ENCODE results near the gene PEX5L. TPM values are rescaled to one million over a fixed set of nuclear protein-coding genes. Genes with fewer than 3 reads are reported as not detected.

Gene PEX5L
- total RNA-seq, 1 experiment from 2014 or later, result 3.2 TPM

GRCh38 chr3:179981646-179982045 lies 55.1 kb downstream of the PEX5L start:
- no peaks in the 10 kb centered on the region for H3K9me3 Mint-ChIP-seq
- POLR2A ChIA-PET, result no interaction called here

More at GRCh38 chr3:179981646-179982045, 55.1 kb downstream of the PEX5L start:
- ATAC-seq (no peak), DNase-seq (ENCODE audit: low spot score) (no peak)
- no peaks in the 10 kb centered on the region for H3K27me3 Mint-ChIP-seq (ENCODE audit: low read depth)
- no peaks in the 10 kb centered on the region for H3K36me3 Mint-ChIP-seq
- TF ChIP-seq PRDM15 (CRISPR knock-in tag; IDR thresholded peaks at IDR 0.05), result no peak
- no peak for TF ChIP-seq ESRRA (CRISPR knock-in tag; IDR thresholded peaks at IDR 0.05; ENCODE audit: borderline replicate concordance)
- no peak for TF ChIP-seq E2F5 (CRISPR knock-in tag; IDR thresholded peaks at IDR 0.05)
- TF ChIP-seq ELF4 (CRISPR knock-in tag; IDR thresholded peaks at IDR 0.05; ENCODE audit: low read depth), result no peak
- TF ChIP-seq PREB (CRISPR knock-in tag; IDR thresholded peaks at IDR 0.05; ENCODE audit: borderline replicate concordance), result no peak
- no peak for TF ChIP-seq ARID4B (CRISPR knock-in tag; IDR thresholded peaks at IDR 0.05; ENCODE audit: borderline replicate concordance)
- no peak for TF ChIP-seq E2F1 (CRISPR knock-in tag; IDR thresholded peaks at IDR 0.05)
- no peak for TF ChIP-seq EMX1 (CRISPR knock-in tag; IDR thresholded peaks at IDR 0.05)
- no peak for TF ChIP-seq NR2C2 (CRISPR knock-in tag; IDR thresholded peaks at IDR 0.05)
- TF ChIP-seq AR (CRISPR knock-in tag; IDR thresholded peaks at IDR 0.05), result no peak
- no peak for TF ChIP-seq CREB1 (CRISPR knock-in tag; IDR thresholded peaks at IDR 0.05)
- no peak for TF ChIP-seq NFYB (CRISPR knock-in tag; conservative IDR thresholded peaks at IDR 0.05; ENCODE audit: low read depth)
- no peak for TF ChIP-seq ERG (CRISPR knock-in tag; IDR thresholded peaks at IDR 0.05)
- TF ChIP-seq OVOL2 (CRISPR knock-in tag; IDR thresholded peaks at IDR 0.05; ENCODE audit: borderline replicate concordance), result no peak
- no peak for TF ChIP-seq FOXK1 (CRISPR knock-in tag; IDR thresholded peaks at IDR 0.05)
- no peak for TF ChIP-seq ZBTB21 (CRISPR knock-in tag; IDR thresholded peaks at IDR 0.05; ENCODE audit: borderline replicate concordance)
- no peak for TF ChIP-seq HMGA2 (CRISPR knock-in tag; IDR thresholded peaks at IDR 0.05)
- CTCF ChIA-PET, result no interaction called here
- H3K4me3 Mint-ChIP-seq, result no peak overlapping the region
- peaks cover 5% of the 10 kb centered on the region for H3K4me1 Mint-ChIP-seq
- no peak overlapping the region for H3K27ac Mint-ChIP-seq

Data from WTC11 (cell line).